ENCODE results near the gene CNDP1.

- TF ChIP-seq CTCF (IDR thresholded peaks at IDR 0.05; ENCODE audit: borderline replicate concordance, extremely low read depth, low read length, poor library complexity, severe bottlenecking): no peak
- no peak for TF ChIP-seq EZH2 (IDR thresholded peaks at IDR 0.05; ENCODE audit: borderline replicate concordance, low read depth, low read length, severe bottlenecking)
Observed at GRCh38 chr18:74516271-74517235, 17.7 kb upstream of the CNDP1 start.
